Measurements from ENCODE around the gene DNAH7.
A peak's percentile ranks its signal among the peaks of the same experiment; 100 is the strongest.
"Not testable (repeated sequence)": the region's sequence is repeated elsewhere in the genome, so short reads cannot be mapped to it uniquely, and the experiment has no call there.

DNAH7 gene

GRCh38 chr2:196068271-196069209, at the start of gene DNAH7:
Gene DNAH7, minus strand, starts transcription at chr2:196068837. Its CDS starts 126 bp downstream, at chr2:196068711.
- DNase-seq: peak; percentile 94

DNA sequence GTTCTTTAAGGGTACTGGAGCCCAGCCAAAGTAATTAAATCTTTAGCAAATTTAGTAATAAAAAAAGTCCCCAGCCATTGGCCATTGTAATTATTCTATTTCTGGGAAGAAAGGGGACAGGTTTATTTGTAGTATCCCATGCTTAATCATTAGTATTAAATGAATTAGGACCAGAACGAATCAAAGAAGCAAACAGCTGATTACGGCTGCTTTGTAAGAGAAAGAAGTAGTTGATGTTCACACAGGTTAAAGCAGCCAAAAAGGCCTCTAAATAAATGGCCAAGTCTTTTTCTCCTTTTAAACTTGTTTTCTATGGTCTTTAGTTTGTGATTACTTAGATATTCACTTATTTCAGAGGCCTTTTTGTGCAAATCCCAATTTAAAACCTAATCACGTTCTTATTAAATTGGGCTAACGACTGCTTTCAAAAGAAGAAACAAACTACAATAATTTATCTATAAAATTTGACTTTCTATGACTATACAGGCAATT, 48.6 kb upstream of the DNAH7 start:
- DNase-seq: no peak

DNA sequence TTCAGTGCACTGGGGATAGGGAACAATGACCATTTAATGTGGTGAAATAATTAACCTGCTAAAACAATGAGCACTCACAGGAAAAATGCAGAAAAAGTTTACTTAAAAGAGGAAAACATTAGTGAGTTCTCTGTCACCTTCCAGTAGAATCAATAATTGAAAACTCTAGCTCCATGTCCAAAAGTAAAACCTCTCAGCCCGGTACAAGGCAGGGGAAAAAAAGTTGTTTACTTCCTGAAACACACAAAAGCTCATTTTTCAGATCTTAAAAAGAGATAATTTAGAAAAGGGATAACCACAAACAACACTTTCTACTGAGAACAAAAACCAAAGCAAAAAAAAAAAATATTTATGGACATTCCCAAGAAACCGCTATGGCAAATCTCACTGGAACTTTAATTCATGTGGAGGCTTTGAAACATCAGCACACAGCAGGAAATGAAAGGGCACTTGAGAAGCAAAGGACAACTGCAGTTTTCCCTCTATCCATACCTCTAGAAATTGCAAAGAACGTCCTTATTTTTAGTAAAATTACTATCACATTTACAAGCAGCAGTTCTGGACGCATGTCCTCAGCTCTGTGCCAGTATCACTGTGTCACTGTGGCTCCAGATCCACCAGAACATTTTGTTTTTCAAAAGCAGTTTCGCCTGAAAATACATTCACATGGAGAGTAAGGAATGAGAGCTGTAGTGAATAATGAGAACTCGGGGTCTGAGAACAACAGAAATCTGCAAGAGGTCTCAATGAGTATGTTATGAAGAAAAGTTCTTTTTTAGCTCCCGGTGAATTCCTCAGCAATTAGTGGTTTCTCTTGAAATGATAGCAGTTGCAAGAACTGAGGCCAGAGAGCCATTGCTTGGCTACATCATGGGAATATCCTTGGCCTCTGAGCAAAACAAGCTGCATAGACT, 44.7 kb upstream of the DNAH7 start:
- peak; percentile 42 for DNase-seq

DNA sequence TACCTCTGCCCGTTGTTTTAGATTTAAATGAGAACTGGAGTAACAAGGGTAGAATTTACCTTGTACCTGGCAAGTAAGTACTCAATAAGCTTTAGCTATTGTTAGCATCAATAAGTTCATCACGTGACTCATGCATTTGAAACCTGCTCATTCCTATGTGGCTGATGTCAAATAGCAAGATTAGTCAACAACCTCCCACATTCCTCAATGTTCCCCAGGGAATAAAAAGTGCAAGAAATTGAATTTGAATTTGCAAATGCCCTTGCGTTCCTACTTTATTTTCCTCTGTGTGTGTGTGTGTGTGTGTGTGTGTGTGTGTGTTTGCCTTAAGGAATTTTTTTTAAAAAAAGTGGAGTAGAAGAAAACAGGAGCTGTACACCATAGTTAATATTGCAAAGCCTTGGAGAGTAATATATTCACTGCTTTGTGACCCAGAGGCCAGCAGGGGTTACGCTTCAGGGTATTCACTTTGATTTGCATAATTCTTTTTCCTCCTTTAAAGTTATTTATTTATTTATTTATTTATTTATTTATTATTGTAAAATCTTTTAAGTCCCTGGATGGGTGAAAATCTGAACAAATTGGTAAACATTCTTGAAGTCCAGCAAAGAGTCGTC, 43.9 kb upstream of the DNAH7 start:
- no peak for DNase-seq

DNA sequence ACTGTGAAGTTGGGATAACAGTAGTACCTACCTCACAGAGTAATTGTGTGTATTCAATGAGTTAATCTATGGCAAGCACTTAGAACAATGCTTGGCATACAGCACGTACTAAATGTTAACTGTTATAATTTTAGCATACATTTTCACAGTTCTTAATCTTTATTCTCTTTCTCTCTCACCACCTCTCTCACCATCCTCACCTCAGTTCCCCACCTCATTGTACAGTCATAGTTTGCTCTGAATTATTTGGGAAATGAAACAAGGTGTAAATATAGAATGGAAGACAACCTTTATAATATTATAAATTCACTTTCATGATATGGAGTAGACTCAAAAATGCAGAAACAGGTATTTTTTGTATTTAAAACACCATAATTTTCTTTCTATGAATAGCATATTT, 40.0 kb upstream of the DNAH7 start:
- DNase-seq: no peak

DNA sequence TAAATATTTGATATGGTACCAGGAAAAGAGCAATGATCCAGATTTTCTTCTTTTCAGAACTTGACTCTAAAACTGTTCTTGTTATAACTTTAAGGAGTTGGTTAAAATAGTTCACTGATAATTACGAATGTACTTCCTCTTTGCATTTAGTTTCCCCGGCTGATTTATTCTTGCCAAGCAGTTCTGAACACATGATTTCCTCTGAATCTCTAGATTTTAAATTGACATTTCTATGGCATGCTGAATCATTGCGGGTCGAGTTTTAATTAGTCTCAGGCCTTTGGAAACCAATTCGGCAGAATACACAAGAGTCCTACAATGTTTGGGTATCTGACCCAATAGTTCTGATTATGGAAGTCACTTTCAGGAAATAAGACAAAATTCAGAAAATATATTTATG, 37.3 kb upstream of the DNAH7 start:
- DNase-seq: no peak

- no peak for DNase-seq
These were observed 35.4 kb upstream of the DNAH7 start for GRCh38 chr2:196104066-196104465.

DNA sequence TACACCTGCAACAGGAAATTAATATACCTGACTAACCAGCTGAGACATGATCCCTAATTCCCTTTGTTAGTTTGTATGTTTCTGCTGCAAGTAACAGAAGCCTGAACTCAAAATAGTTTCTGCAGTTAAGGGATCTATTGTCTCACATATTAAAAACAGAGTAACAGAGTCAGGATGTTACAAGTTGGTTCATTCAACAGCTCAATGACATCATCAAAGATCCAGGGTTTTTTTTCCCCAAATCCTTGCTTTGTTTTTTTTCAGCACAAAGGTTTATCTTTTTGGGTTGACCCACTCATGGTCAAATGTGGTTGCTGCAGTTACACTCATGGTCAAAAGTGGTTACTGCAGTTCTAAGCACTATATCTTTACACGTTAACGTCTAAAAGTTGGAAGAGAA, 35.0 kb upstream of the DNAH7 start:
- DNase-seq: no peak

DNA sequence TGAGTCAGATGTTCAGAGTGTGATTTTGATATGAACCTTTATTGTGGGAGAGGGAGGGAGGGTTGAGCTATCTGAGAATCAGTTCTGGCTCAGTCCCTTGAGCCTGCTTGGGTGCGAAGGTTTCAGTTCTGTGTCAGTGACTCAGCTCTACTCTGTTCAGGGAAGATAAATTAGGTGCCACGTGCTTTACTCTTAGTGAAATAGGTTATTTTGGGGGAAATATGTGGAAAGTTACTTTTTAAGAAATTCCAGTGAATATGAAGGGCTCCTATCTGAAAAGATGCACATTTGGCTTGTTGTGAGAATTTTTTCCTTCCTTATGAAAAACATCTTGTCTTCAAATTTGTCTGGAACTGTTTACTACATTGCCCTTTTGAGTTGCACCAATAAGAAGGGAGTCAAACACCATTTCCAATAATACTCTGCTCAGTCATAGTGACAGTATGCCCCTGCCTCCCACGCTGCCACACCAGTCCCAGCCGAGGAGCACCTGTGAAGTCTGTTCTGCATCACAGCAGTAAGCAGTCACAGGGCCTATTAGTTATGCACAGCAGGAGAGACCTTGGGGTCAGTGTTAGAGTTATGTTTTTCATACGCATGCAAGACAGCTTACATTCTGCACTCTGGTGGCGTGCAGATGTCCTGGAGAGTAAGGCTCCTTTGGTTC, 32.8 kb upstream of the DNAH7 start:
- no peak for DNase-seq

DNA sequence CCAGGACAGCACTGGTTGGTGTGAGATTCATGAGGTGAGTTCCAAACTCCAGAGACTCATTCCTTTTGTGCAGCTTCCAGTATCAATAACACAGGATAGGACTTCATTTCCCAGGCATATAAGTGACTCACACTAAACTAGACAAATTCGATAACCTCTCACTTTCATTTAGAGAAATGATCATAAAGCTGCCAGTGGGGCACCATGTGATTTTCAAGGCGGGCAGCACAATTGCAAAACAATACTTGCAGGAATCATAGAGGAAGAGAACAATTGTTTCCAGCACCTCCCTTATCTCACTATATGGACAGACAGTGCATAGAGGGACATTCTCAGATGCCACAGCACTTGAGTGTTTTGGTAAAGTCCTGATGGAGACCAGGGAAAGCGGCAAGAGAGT, 31.3 kb upstream of the DNAH7 start:
- no peak for DNase-seq

DNA sequence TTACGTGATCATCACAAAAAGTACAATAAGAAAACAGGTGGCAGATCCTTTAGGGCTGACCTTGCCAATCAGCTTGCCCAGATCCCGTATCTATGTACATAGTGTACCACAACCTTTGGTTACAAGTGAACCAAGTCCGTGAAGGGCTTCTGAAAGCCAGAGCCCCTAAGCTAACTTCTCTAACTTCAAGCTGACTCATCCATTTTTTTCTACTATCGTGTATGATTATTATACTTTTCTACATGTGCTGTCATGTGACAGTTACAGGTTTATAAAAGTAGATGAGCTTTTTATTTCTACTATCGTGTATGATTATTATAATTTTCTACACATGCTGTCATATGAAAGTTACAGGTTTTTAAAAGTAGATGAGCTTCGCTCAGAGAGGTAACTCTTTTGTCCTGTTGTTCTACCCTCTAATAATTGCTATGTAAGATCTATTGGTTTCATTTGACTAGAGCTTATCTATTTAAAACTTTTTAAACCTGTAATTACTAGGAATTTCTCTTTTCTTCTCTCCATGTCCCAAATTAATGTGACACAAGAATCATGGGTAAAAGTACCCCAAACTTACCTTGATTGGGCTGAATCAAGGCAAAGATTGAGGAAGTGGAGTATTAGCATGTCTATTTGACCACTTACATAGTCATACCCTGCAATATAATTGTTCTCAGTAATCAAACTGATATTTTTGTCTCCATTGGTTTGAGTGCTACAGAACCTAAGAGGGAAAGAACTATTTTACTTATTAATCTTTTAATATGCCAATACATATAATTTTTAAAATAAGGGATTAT, 29.4 kb upstream of the DNAH7 start:
- no peak for DNase-seq

- no peak for DNase-seq
These were observed 28.5 kb upstream of the DNAH7 start for GRCh38 chr2:196096982-196097745.

DNA sequence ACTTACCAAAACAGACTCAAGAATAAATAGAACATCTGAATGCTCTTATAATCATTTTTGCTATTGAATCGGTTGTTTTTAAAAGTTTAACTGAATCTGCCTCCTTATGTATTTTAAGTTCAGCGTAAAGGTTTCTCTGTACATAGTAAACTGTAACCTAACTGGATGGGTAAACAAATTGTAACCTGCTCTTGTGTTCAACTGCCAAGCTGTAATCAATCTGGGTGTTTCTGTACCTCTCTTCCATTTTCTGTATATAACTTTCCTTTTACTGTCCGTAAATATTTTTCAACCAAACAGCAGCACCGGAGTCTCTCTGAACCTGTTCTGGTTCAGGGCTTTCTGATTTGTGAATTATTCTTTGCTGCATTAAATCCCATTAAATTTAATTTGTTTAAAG, 27.6 kb upstream of the DNAH7 start:
- no peak for DNase-seq

DNA sequence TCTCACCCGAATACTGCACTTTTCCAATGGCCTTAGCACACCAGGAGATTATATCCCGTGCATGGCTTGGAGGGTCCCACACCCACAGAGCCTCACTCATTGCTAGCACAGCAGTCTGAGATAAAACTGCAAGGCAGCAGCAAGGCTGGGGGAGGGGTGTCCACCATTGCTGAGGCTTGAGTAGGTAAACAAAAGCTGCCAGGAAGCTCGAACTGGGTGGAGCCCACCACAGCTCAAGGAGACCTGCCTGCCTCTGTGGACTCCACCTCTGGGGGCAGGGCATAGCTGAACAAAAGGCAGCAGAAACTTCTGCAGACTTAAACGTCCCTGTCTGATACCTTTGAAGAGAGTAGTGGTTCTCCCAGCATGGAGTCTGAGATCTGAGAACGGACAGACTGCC, 20.8 kb upstream of the DNAH7 start:
- DNase-seq: not testable (repeated sequence)

DNA sequence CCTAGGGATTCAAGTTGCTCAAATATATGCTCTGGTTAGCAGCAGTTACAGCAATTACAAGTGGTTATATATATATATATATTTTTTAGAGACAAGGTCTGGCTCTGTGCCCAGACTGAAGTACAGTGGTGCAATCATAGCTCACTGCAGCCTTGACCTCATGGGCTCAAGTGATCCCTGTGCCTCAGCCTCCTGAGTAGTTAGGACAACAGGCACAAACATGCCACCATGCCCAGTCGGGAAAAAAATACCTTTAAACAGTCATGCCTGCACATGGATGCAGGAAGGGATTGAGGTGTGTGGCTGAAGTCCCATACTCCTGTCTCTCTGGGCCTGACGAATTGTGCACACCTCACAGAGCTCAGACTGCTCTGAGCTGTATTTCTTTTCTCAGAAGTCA, 19.6 kb upstream of the DNAH7 start:
- DNase-seq: no peak

GRCh38 chr2:196086517-196087368, 18.1 kb upstream of the DNAH7 start:
- no peak for DNase-seq

GRCh38 chr2:196083601-196084000, 15.0 kb upstream of the DNAH7 start:
- DNase-seq: no peak

DNA sequence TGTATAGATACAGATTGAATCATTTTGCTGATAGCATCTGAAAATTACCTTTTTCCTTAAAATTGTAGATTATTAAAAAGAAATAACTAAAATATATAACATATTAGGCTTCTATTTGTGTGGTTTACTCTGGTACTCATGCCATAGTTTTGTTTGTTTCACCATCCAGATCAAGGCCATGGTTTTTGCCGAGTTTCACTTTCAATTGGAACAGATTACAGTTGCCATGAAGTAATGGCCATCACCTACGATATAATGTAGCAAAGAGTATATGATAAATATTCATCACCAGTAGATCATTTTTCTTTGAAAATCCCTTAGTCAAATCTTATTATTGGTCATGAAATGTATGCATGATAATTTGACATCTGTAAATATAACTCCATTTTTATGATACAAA, 11.9 kb upstream of the DNAH7 start:
- no peak for DNase-seq

- no peak for DNase-seq
These were observed 10.4 kb upstream of the DNAH7 start for GRCh38 chr2:196079052-196079451.

DNA sequence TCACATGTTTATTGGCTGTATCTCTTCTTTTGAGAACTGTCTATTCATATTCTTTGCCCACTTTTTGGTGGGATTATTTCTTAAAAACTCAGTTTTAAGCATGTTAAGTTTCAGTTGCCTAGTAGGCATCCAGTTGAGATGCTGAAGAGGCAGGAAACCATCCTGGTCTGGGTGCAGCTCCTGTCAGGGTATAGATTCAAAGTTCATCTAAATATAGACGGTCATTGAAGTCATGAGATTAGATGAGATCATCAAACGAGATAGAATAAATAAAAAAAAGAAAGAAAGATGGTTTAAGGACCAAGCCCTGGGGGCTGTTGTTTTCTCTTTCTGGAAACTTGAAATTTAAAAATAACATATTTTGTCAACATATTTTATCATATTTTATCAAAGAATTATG, 9.2 kb upstream of the DNAH7 start:
- no peak for DNase-seq
